CD4-positive, alpha-beta T cell treated with Interferon alpha-2 for 1 hour (primary cell): ENCODE results near the gene IMPDH1.
A peak's percentile ranks its signal among the peaks of the same experiment; 100 is the strongest.

Experiments used
- DNase-seq, 2 donors: peaks; one replicate each; pipeline ENCODE4 v3.0.0-alpha.2; 2020 to 2022

The IMPDH1 gene

DNA sequence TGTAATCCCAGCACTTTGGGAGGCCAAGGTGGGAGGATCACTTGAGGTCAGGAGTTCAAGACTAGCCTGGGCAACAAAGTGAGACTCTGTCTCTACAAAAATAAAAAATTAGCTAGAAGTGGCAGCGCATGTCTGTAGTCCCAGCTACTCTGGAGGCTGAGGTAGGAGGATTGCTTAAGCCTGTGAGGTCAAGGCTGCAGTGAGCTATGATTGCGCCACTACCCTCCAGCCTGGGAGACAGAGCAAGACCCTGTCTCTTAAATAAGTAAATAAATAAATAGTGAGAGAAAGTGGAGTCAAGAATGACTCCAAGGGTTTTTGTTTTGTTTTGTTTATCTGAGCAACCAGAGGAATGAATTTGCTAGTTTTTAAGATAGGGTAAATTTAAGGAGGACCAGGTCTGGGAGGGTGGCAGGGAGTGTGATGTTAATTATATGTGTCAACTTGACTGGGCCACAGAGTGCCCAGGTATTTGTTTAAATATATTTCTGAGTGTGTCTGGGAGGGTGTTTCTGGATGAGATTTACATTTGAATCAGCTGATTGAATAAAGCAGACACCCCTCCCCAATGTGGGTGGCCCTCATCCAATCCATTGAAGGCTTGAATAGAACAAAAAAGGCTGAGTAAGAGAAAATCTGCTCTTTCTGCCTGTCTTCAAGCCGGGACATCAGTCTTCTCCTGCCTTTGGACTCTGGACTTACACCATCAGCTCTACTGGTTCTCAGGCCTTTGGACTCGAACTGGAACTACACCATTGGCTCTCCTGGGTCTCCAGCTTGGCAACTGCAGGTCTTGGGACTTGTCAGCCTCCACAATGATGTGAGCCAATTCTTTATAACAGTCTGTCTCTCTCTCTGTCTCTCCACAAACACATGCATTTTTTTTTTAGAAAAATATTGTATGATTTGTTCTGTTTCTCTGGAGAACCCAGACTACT is 23.5 kb downstream of the IMPDH1 start:
- no peak for DNase-seq

DNA sequence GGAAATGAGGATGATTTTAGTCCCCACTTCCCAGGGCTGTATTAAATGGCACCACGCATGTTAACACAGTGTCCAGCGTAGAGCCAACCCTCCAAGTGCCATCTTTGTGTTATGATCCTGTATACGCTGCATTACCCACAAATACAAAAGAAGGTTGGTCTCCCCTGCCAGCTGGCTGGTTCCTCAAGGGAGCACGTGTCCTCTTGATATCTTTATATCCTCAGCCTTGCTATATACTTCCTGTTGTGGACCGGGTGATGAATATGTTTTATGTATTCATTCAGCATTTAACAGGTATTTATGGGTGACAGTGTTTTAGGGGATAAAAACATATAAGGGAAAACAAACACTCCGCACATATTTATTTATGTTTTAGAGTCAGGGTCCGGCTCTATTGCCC is 25.1 kb downstream of the IMPDH1 start:
- no peak for DNase-seq

DNA sequence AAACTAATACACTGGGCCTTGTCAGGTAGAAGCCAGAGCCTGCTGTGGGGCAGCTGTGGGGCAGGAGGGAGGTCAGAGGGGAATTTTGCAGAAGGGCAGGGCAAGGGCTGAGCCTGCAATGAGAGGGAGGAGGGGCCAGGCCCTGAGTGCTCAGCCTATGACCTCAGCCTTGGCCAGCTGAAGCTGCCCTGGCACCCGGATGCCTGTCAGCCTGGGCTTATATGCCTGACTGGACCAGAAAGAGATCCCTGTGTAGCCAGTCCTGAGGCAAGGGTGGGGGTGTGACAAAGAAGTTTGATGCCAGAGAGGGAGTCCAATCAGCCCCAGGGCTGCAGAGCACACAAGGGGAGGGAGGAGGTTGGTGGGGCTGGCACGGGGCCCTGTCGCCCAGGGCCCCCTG is 26.0 kb downstream of the IMPDH1 start:
- DNase-seq: no peak

DNA sequence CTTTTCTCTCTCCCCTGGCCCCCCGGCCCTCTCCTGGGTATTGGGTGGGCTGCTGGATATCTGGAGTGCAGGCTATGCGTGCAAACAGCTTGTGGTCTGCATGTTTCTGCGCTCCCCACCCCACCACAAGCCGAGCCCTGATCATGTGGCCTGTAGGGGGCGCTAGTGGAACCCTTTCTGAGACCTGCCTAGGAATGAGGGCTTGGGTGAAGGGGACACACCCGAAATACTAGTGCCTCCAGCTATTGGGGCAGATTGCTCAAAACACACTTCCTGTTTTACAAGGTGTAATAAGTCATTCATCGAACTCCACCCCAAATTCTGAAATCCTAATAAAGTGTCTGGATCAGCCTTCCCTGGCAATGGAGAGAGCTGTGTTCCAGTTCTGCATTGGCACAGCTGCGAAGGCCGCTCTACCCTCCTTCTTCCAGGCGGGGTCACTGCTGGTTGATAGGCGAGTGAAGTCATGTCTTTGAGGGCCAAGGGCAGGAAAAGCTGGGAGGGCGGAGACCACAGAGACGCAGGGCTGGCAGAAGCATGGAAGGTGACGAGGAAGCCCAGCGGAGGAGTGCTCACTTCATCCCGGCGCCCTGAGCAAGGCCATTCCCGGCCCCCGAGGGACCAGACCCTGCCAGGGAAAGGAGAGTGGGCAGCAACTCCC is 28.5 kb downstream of the IMPDH1 start:
- peak in 1 of 2 donors; percentile 27 for DNase-seq

DNA sequence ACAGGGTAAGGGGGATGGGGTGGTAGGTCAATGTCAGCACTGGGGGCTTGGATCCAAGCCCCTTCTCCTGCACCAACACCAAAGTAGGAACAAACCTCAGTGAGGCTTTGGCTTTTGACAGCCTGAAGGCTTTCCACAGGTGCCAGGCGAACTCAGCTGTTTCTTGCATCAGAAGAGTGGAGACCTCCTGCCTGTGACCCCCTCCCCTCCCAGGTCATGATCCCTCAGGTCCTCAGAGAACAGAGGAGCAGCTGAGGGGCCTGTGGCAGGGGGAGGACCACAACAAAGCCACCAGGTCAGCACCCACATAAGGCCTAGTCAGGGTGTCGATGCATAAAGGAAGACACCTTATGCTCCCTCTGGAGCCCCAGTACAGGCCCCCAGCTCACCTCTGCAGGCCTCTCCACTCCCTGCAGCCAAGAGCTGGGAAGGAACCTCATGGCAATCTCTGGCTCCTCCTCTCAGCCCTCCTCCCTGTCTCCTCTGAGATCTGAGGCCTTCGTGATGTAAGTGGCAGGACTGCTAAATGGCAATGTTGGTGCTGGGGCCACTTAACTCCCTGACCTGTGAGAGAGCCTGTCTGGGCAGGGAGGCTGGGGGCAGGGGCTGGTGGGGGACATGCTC is 29.2 kb downstream of the IMPDH1 start:
- DNase-seq: no peak

DNA sequence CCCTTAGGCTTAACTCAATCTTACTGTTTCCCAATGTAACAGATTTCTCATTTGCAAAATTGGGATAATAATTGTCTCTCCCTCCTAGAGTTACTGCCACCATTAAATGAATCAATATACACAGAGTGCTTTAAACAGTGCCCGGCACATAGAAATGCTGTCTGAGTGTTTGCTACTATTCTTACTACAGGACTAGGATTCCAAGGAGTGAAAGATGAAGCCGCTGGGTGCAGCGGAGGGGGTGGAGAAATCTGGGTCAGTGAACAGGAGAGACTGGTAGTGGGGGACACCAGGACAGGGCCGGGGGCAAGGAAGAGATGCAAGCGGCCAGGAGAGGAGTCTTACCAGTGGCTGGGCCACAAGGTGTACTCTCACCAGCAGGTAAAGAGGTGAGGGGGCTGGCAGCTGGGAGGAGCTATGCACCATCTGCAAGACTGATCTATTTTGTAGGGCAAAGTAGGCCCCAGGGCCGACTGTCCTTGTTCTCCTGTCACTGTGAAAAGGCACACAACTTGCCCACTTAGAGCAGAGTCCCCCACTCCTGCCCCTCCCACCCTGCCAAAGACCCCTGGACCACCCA is 29.8 kb downstream of the IMPDH1 start:
- no peak for DNase-seq

DNA sequence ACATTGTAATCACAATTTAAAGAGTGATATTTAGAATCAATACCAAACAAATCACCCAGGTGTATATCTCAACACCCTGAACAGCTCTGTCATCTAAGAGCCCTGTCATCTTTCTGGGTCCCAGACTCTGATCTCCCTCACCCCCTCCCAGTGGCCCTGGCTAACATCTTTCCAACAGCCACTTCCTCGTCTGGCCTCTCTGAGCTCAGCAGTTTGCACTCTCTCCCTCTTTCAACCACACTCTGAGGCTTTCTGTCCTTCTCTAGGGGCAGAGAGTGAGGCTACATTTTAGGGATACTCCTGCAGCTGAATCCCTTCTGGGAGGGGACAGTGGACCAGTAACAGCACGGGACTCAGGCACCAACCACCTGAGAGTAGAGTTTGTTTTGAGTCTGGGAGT is 31.1 kb downstream of the IMPDH1 start:
- DNase-seq: no peak

DNA sequence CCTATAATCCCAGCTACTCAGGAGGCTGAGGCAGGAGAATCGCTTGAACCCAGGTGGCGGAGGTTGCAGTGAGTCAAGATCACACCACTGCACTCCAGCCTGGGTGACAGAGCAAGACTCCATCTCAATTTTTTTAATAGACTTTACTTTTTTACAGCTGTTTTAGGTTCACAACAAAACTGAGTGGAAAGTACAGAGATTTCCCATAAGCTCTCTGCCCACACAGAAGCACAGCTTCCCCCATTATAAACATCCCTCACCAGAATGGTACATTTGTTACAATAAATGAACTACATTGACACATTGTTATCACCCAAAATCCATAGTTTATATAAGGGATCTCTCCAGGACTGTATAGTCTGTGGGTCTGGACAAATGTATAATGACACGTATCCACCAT is 33.7 kb downstream of the IMPDH1 start:
- DNase-seq: no peak

DNA sequence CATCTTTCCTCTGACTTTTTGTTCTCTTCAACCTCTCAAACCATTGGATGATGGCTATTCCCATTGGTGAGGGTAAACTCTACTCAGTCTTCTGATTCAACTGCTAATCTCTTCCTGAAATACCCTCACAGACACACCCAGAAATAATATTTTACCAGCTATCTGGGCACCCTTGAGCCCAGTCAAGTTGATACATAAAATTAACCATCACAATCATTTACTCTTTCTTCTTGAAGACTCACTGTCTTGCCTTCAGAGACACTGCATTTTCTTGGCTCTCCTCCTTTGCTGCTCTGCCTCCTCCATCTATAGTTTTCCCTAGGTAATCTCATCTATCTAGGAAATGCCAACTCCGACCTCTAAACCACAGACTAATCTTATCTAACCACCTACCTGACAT is 35.7 kb downstream of the IMPDH1 start:
- DNase-seq: no peak

DNA sequence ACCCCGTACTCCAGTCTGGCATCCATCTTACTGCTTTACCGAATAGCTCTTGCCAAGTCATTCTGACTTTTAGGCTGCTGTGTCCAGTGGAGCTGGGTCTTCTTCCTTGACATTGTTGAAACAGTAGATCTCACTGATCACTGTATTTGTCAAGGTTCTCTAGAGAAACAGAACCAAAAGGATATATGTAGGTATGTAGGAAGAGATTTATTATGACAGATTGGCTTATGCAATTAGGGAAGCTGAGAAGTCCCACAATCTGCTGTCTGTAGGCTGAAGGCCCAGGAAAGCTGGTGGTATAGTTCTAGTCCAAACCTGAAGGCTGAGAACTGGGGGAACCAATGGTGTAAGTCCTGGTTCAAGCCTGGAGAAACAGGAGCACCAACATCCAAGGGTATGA is 36.2 kb downstream of the IMPDH1 start:
- DNase-seq: no peak

DNA sequence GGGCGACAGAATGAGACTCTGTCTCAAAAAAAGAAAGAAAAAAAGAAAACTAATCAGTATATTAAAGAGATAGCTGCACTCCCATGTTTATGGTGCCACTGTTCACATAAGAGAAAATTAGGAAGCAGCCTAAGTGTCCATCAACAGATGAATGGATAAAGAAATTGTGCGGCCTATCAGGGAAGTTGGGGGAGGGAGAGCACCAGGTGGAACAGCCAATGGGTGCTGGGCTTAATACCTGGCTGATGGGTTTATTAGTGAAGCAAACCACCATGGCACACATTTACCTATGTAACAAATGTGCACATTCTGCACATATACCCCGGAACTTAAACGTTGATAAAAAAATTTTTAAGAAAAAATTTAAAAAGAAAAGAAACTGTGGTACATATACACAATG is 39.3 kb downstream of the IMPDH1 start:
- no peak for DNase-seq

DNA sequence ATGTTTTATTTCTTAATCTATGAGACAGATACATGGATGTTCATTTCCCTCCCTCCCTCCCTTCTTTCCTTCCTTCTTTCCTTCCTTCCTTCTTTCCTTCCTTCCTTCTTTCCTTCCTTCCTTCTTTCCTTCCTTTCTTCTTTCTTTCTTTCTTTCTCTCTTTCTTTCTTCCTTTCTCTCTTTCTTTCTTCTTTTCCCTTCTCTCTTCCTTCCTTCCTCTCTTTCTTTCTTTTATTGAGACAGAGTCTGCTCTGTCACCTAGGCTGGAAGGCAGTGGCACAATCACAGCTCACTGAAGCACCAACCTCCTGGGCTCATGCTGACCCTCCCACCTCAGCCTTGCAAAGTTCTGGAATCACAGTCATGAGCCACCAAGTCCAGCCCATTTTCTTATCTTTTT is 42.8 kb downstream of the IMPDH1 start:
- no peak for DNase-seq

DNA sequence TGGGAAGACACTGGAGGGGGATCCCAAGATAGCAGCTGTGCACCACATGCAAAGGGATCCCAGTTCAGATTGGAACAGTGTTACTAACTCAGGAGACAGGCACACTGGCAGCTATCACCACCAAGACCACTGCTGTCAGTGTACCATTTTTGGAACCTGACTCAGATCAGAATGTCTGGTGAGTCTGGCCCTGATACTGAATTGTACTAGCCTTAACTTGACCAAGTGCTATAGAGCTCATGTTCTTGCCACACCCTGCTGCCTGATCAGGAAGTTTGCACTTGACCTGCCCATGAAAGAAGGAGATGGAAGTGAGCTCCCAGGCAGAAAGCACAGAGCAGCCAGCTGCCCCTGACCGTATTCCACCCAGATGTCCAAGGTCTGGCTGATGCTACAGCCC is 43.5 kb downstream of the IMPDH1 start:
- no peak for DNase-seq

DNA sequence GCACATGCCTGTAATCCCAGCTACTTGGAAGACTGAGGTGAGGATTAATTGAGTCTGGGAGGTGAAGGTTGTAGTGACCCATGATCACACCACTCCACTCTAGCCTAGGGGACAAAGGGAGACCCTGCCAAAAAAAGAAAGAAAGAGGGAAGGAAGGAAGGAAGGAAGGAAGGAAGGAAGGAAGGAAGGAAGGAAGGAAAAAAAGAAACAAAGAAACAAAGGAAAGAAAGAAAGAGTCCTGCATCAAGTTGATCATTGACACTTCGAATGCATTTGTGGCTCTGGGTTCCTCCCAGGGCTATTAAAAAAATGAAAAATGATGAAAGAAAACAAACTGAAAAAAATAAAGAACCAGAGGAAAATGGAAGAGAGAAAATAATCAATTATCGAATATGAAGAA is 44.4 kb downstream of the IMPDH1 start:
- DNase-seq: no peak

DNA sequence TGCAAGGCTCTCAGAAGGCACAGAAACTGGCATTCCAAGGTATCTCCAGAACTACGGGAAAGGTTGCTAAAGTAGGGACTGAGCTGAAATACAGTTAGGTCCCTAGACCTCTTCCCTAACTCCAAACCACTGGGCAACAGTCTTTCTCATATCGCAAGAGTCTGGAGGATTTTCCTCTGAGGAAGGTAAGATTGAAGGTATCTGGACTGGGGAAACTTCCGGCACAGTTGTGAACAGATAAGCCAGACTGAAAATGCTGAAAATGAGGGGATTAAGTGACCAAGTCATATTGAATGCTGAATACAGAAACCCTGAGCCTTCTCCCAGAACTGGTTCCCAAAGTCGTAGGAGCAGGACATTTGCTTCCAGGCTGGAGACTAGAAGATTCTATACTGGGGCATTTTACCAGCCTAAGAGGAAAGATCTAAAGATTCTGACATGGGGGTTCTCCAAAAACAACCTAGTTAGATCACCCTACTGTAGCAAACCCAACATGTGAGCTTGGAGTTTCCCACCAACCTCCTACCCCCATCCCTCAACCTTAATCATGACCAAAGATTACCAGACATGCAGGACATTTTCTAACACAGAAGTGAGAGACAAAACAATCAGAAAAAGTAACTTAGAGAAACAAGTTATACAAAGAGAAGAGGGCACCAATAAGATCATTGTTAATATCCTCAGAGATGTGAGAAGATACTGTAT is 45.5 kb downstream of the IMPDH1 start:
- no peak for DNase-seq

DNA sequence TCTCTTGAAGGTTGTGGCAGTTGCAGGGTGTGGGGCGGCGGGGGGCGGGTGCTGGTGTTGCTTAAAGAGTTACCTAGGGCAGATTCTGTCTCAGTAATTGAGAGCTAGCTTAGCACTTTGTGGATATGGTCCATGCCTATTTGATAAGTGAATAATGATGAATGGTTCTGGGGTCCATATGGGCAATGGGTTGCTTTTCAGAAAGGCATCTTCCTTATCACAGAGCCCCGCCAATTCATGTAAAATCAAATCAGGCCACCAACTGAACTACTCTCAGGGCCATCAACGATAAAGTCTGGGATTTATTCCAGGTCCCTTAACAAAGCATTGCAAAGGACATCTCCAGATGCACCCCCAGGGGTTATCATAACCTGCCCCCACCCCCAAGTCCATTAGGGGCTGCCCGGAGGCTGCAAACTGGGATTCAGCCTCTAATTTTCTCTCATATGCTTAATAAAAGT is 46.5 kb downstream of the IMPDH1 start:
- no peak for DNase-seq

DNA sequence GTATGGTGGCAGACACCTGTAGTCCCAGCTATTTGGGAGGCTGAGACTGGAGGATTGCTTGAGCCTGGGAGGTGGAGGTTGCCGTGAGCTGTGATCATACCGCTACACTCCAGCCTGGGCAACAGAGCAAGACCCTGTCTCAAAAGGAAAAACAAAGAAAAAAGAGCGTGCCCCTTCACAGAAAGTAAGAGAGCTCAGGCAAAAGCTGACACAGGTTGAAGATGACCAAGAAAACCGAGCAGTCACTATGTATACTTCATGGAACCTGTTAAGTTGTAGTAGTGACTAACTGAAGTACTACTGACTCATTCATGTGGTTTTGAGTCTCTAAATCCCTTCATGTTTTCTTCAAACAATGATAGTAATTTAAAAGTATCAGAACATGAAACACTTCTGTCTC is 47.1 kb downstream of the IMPDH1 start:
- DNase-seq: no peak

DNA sequence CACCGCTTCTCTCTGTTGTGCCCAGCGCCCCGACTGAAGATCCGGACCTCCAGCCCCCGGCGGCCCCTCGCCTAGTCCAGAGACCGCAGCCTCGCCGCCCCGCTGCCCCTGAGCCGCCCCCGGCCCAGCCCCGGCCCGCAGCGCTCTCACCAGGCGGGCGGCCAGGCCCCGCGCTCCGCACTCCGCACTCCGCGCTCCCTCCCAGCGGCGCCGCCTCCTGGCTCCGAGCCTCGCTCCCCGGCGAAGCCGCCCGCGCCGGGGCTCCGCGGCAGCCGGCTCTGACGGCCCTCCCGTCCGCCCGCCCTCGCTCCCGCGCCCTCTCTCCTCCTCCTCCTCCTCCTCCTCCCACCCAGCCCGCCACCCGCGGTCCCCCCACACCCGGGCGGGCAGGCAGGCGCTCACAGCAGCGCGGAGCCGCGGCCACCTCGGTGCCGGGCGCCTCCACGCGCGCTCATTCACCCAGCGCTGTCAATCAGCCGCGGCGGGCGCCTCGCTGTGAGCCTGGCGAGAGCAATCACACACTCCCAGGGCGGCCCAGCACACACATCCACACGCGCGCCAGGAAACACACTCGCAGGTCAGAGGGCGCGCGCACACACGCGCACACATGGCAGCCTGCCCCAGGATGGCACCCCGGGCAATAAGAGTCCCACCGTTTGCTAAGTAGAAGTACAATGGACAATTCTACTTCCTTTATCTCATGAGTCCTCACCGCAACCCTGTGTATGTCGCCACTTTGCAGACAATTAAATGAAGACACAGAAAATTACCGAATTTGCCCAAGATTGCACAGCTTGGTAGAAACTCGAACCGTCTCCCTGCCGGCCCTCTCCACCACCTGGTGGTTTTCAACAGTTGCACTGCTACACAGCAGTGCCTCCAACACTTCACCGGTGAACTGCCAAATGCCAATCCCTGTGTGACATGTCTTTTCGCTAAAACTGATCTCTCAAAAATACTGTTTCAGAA is 48.1 kb downstream of the IMPDH1 start, which contains the start of gene PRRT4:
PRRT4 (minus strand) TSS at position 280 of the 969 bp plus-strand sequence.
- peak; percentile 25 to 59 for DNase-seq

DNA sequence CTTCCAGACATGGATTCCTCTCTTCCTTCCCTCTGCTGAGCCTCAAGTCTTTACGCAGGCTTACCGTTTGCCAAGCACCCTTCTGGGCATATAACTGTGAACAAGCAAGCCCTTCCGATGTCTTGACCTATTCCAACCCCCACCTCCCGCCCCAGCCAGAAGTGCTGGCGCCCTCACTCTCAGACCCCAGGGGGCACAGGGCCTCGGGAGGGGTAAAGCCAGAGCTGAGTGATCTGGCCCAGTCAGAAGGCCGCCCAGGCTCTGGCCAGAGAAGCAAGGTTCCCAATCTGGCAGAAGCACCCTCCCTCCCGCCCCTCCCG is 49.5 kb downstream of the IMPDH1 start:
- no peak for DNase-seq

DNA sequence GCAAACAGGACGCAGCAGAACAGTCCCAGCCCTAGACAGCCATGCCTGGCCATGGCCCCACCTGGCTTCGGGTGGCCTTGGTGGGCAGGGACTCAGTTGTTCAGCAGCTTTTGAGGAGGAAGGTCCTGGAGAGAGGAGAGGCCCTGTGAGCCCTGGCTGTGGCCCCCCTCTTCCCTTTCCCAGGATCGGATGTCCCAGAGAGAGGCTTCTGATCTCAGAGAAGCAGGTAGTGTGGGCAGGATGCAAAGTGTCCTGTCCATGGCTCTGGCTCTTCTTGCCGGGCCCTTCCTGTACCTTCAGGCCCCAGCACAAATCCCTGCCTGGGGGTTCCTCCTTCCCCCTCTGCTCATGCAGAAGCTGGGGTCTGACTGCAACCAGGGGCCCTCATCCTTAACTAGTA is 49.8 kb downstream of the IMPDH1 start:
- no peak for DNase-seq

DNA sequence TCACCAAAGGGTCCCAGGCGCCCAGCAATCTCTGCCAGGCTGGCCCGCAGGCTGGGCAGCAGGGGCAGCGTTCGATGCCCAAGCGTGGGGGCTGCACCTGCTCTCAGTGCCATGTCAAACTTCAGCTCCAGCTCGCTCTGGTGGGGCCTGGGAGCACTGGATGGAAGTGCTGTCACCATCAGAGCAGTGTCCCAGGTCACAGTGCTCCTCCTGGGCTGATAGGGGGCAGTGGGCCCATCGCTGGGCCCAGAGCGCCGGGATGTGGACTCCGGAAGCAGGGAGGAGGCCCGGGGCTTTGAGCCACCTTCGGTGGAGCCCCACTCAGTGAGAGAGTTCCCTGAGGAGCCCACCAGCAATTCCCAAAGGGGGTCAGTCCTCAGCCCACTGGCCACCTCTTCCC is 50.4 kb downstream of the IMPDH1 start:
- no peak for DNase-seq

DNA sequence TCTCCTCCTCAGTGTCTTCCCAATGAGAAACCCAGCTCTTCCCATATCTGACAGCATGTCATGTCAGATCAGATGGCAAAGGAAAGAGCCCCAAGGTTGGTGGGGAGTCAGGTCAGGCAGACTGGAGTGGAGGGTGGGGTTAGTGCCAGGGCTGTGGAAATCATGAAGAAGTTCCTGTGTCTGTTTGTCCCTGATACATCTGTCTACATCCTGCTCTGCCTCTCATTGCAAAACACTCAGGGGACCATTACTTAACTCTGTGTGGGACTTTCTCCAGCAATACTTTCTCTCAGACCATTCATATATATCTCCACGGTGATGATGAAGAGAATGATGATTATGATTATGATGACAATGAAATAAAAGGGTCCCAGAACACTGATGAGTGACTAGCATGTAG is 51.5 kb downstream of the IMPDH1 start:
- no peak for DNase-seq
